Measurements from ENCODE around the gene SYT17. TPM values are rescaled to one million over a fixed set of nuclear protein-coding genes. Genes with fewer than 3 reads are reported as not detected.

The SYT17 gene
- total RNA-seq, 1 experiment from 2014 or later, result 36.6 TPM

GRCh38 chr16:19119564-19119963 is 48.5 kb upstream of the SYT17 start:
- peaks cover 35% of the 10 kb centered on the region for H3K36me3 ChIP-seq (ENCODE audit: low read depth)
- peaks cover 17% of the 10 kb centered on the region for H4K20me1 ChIP-seq (ENCODE audit: insufficient read depth)
- peaks cover 81% of the 10 kb centered on the region for H3K79me2 ChIP-seq (ENCODE audit: low read depth)
- no TSS peak for BruUV-seq (replicated peaks)
- CTCF ChIA-PET, result interaction anchor here (0.6 to 1.3 kb wide), 8 partner anchors 9 to 274 kb away, joined by 3 to 23 read pairs (median 5); no protein-coding TSS in a partner anchor
- POLR2A ChIA-PET (ENCODE audit: unreplicated experiment), result interaction anchor here (0.5 to 1.4 kb wide), 10 partner anchors 8 to 401 kb away, joined by 3 to 21 read pairs (median 6); no protein-coding TSS in a partner anchor
- peak; percentile 33 to 91 for DNase-seq
- peaks cover 66% of the 10 kb centered on the region for H3K4me1 ChIP-seq (replicated peaks; ENCODE audit: insufficient read depth)
- H3K4me2 ChIP-seq, result peak overlapping the region; percentile 90
- no peaks in the 10 kb centered on the region for H3K9me2 ChIP-seq (ENCODE audit: insufficient read depth)
- peaks cover 75% of the 10 kb centered on the region for H3F3A ChIP-seq (ENCODE audit: insufficient read depth, low read depth)
- peak overlapping the region; percentile 59 for H3K4me3 ChIP-seq
- H3K27ac ChIP-seq, result peak overlapping the region; percentile 96
- no peak overlapping the region for H2AFZ ChIP-seq
- TF ChIP-seq EZH2 (IDR thresholded peaks at IDR 0.05; ENCODE audit: low read depth) (no peak), CTCF (conservative IDR thresholded peaks at IDR 0.05) (0 out of 2 replicates have a peak, but pooled peaks have one; percentile 20)
- H3K9me3 ChIP-seq (ENCODE audit: insufficient read depth, low read depth), result no peaks in the 10 kb centered on the region
- H3K27me3 ChIP-seq (ENCODE audit: insufficient read depth, low read depth), result no peaks in the 10 kb centered on the region
- intact Hi-C loops (cut with micrococcal nuclease; ENCODE audit: unreplicated experiment), result loop anchor here (1.0 to 10.0 kb wide), 3 partner anchors 17 to 385 kb away; no protein-coding TSS in a partner anchor

GRCh38 chr16:19123535-19124178 is 44.4 kb upstream of the SYT17 start:
- H3K9me2 ChIP-seq (ENCODE audit: insufficient read depth), result no peaks in the 10 kb centered on the region
- POLR2A ChIA-PET (ENCODE audit: unreplicated experiment), result interaction anchor here (0.7 to 1.3 kb wide), 2 partner anchors 11 to 13 kb away, joined by 8 to 10 read pairs; no protein-coding TSS in a partner anchor
- no peak overlapping the region for H3K4me3 ChIP-seq
- peaks cover 7% of the 10 kb centered on the region for H3K9me3 ChIP-seq (ENCODE audit: insufficient read depth, low read depth)
- H4K20me1 ChIP-seq (ENCODE audit: insufficient read depth), result no peaks in the 10 kb centered on the region
- no peak overlapping the region for H3K4me2 ChIP-seq
- H3K4me1 ChIP-seq (replicated peaks; ENCODE audit: insufficient read depth), result peaks cover 34% of the 10 kb centered on the region
- CTCF ChIA-PET, result no interaction called here
- no peaks in the 10 kb centered on the region for H3K27me3 ChIP-seq (ENCODE audit: insufficient read depth, low read depth)
- H2AFZ ChIP-seq, result no peak overlapping the region
- H3K27ac ChIP-seq, result no peak overlapping the region
- BruUV-seq (replicated peaks), result no TSS peak
- H3K36me3 ChIP-seq (ENCODE audit: low read depth), result peaks cover 17% of the 10 kb centered on the region
- intact Hi-C loops (cut with micrococcal nuclease; ENCODE audit: unreplicated experiment), result no loop called here
- no peak for TF ChIP-seq EZH2 (IDR thresholded peaks at IDR 0.05; ENCODE audit: low read depth)
- TF ChIP-seq CTCF (conservative IDR thresholded peaks at IDR 0.05), result no peak
- DNase-seq, result no peak
- peaks cover 55% of the 10 kb centered on the region for H3F3A ChIP-seq (ENCODE audit: insufficient read depth, low read depth)
- peaks cover 40% of the 10 kb centered on the region for H3K79me2 ChIP-seq (ENCODE audit: low read depth)

GRCh38 chr16:19126300-19126699 is 41.7 kb upstream of the SYT17 start:
- no peaks in the 10 kb centered on the region for H4K20me1 ChIP-seq (ENCODE audit: insufficient read depth)
- ChIA-PET CTCF (no interaction called here), POLR2A (ENCODE audit: unreplicated experiment) (no interaction called here)
- H3K9me2 ChIP-seq (ENCODE audit: insufficient read depth), result no peaks in the 10 kb centered on the region
- no peak overlapping the region for H2AFZ ChIP-seq
- H3K4me1 ChIP-seq (replicated peaks; ENCODE audit: insufficient read depth), result peaks cover 23% of the 10 kb centered on the region
- no peak overlapping the region for H3K4me2 ChIP-seq
- peaks cover 15% of the 10 kb centered on the region for H3K79me2 ChIP-seq (ENCODE audit: low read depth)
- H3F3A ChIP-seq (ENCODE audit: insufficient read depth, low read depth), result peaks cover 43% of the 10 kb centered on the region
- no peak overlapping the region for H3K4me3 ChIP-seq
- H3K27ac ChIP-seq, result no peak overlapping the region
- no peak for TF ChIP-seq CTCF (conservative IDR thresholded peaks at IDR 0.05)
- TF ChIP-seq EZH2 (IDR thresholded peaks at IDR 0.05; ENCODE audit: low read depth), result no peak
- H3K27me3 ChIP-seq (ENCODE audit: insufficient read depth, low read depth), result no peaks in the 10 kb centered on the region
- no TSS peak for BruUV-seq (replicated peaks)
- intact Hi-C loops (cut with micrococcal nuclease; ENCODE audit: unreplicated experiment), result no loop called here
- no peak for DNase-seq
- peaks cover 8% of the 10 kb centered on the region for H3K36me3 ChIP-seq (ENCODE audit: low read depth)
- H3K9me3 ChIP-seq (ENCODE audit: insufficient read depth, low read depth), result peaks cover 7% of the 10 kb centered on the region

Measured in PC-9 (cell line).